Measurements from ENCODE around the gene LMAN1L. TPM values are rescaled to one million over a fixed set of nuclear protein-coding genes. Genes with fewer than 3 reads are reported as not detected.
A peak's percentile ranks its signal among the peaks of the same experiment; 100 is the strongest.

Gene LMAN1L
- total and polyA plus RNA-seq, 2 experiments from 2014 or later = not detected

GRCh38 chr15:74768771-74769342 is 43.8 kb upstream of the LMAN1L start:
- Histone ChIP-seq H3F3A (ENCODE audit: insufficient read depth) (no peaks in the 10 kb centered on the region), H4K20me1 (ENCODE audit: insufficient read depth) (no peaks in the 10 kb centered on the region), H3K79me2 (ENCODE audit: insufficient read depth) (no peaks in the 10 kb centered on the region), H3K9ac (no peak overlapping the region), H3K27me3 (replicated peaks; ENCODE audit: insufficient read depth) (no peaks in the 10 kb centered on the region), H3K4me2 (ENCODE audit: unreplicated experiment) (peak overlapping the region; percentile 46), H2AFZ (peak overlapping the region; percentile 65), H3K27ac (no peak overlapping the region), H3K36me3 (ENCODE audit: low read depth) (no peaks in the 10 kb centered on the region), H3K4me3 (peak overlapping the region; percentile 38; the same call in 1 of the 2 replicates), H3K9me3 (ENCODE audit: low read depth) (no peaks in the 10 kb centered on the region), H3K9me2 (ENCODE audit: insufficient read depth) (no peaks in the 10 kb centered on the region), H3K4me1 (ENCODE audit: insufficient read depth) (0 out of 2 replicates have a peak, but pooled peaks cover 5% of the 10 kb centered on the region)
- WGBS, 2 experiments (ENCODE audit: low coverage in 1 of 2, low lambda C conversion rate in 2 of 2, missing lambda C conversion rate in 2 of 2) = 0% methylated on average over 9 of the region's 9 CpGs
- in situ Hi-C loops (cut with MboI) = loop anchor here (5.0 to 10.0 kb wide), 3 partner anchors 64 to 394 kb away; no protein-coding TSS in a partner anchor
- TF ChIP-seq EZH2phosphoT487 (IDR thresholded peaks at IDR 0.05; ENCODE audit: insufficient read depth, low read depth) (no peak), EZH2 (IDR thresholded peaks at IDR 0.05; ENCODE audit: insufficient read depth, poor library complexity, severe bottlenecking) (no peak)
- peak; percentile 72 for DNase-seq

- no peaks in the 10 kb centered on the region for H3K79me2 ChIP-seq (ENCODE audit: insufficient read depth)
- WGBS, 2 experiments (ENCODE audit: low coverage in 1 of 2, low lambda C conversion rate in 2 of 2, missing lambda C conversion rate in 2 of 2) = 28 to 38% methylated on average over 7 of the region's 7 CpGs
- no peaks in the 10 kb centered on the region for H3K27me3 ChIP-seq (replicated peaks; ENCODE audit: insufficient read depth)
- no peaks in the 10 kb centered on the region for H4K20me1 ChIP-seq (ENCODE audit: insufficient read depth)
- no peak for TF ChIP-seq EZH2 (IDR thresholded peaks at IDR 0.05; ENCODE audit: insufficient read depth, poor library complexity, severe bottlenecking)
- no peak for TF ChIP-seq EZH2phosphoT487 (IDR thresholded peaks at IDR 0.05; ENCODE audit: insufficient read depth, low read depth)
- no peak overlapping the region for H3K4me2 ChIP-seq (ENCODE audit: unreplicated experiment)
- no peaks in the 10 kb centered on the region for H3K9me3 ChIP-seq (ENCODE audit: low read depth)
- H3K9me2 ChIP-seq (ENCODE audit: insufficient read depth) = no peaks in the 10 kb centered on the region
- H3F3A ChIP-seq (ENCODE audit: insufficient read depth) = no peaks in the 10 kb centered on the region
- no peak overlapping the region for H2AFZ ChIP-seq
- no peak overlapping the region for H3K4me3 ChIP-seq
- in situ Hi-C loops (cut with MboI) = loop anchor here (5.0 to 10.0 kb wide), 4 partner anchors 65 to 395 kb away; no protein-coding TSS in a partner anchor
- no peak for DNase-seq
- no peak overlapping the region for H3K9ac ChIP-seq
- 0 out of 2 replicates have a peak, but pooled peaks cover 5% of the 10 kb centered on the region for H3K4me1 ChIP-seq (ENCODE audit: insufficient read depth)
- H3K36me3 ChIP-seq (ENCODE audit: low read depth) = no peaks in the 10 kb centered on the region
- H3K27ac ChIP-seq = no peak overlapping the region
Measured at GRCh38 chr15:74769463-74770025, 43.1 kb upstream of the LMAN1L start.

- H3F3A ChIP-seq (ENCODE audit: insufficient read depth) = no peaks in the 10 kb centered on the region
- H3K36me3 ChIP-seq (ENCODE audit: low read depth) = no peaks in the 10 kb centered on the region
- no peak overlapping the region for H2AFZ ChIP-seq
- in situ Hi-C loops (cut with MboI) = loop anchor here (5.0 kb wide), 1 partner anchor 182 kb away; no protein-coding TSS in a partner anchor
- H3K4me2 ChIP-seq (ENCODE audit: unreplicated experiment) = no peak overlapping the region
- no peaks in the 10 kb centered on the region for H3K27me3 ChIP-seq (replicated peaks; ENCODE audit: insufficient read depth)
- no peak overlapping the region for H3K27ac ChIP-seq
- no peaks in the 10 kb centered on the region for H4K20me1 ChIP-seq (ENCODE audit: insufficient read depth)
- H3K9me2 ChIP-seq (ENCODE audit: insufficient read depth) = no peaks in the 10 kb centered on the region
- 0 out of 2 replicates have a peak, but pooled peaks cover 5% of the 10 kb centered on the region for H3K4me1 ChIP-seq (ENCODE audit: insufficient read depth)
- no peak overlapping the region for H3K9ac ChIP-seq
- no peak overlapping the region for H3K4me3 ChIP-seq
- DNase-seq = no peak
- no peak for TF ChIP-seq EZH2phosphoT487 (IDR thresholded peaks at IDR 0.05; ENCODE audit: insufficient read depth, low read depth)
- TF ChIP-seq EZH2 (IDR thresholded peaks at IDR 0.05; ENCODE audit: insufficient read depth, poor library complexity, severe bottlenecking) = no peak
- 52 to 60% methylated on average over 4 of the region's 4 CpGs for WGBS, 2 experiments (ENCODE audit: low coverage in 1 of 2, low lambda C conversion rate in 2 of 2, missing lambda C conversion rate in 2 of 2)
- no peaks in the 10 kb centered on the region for H3K9me3 ChIP-seq (ENCODE audit: low read depth)
- H3K79me2 ChIP-seq (ENCODE audit: insufficient read depth) = no peaks in the 10 kb centered on the region
Measured at GRCh38 chr15:74770211-74770903, 42.3 kb upstream of the LMAN1L start.

GRCh38 chr15:74773329-74773728 is 39.3 kb upstream of the LMAN1L start:
- in situ Hi-C loops (cut with MboI) = loop anchor here (5.0 kb wide), 1 partner anchor 179 kb away; no protein-coding TSS in a partner anchor
- 63 to 78% methylated on average over 5 of the region's 5 CpGs for WGBS, 2 experiments (ENCODE audit: low coverage in 1 of 2, low lambda C conversion rate in 2 of 2, missing lambda C conversion rate in 2 of 2)
- H3K9ac ChIP-seq = no peak overlapping the region

More at GRCh38 chr15:74773329-74773728, 39.3 kb upstream of the LMAN1L start:
- Histone ChIP-seq H3K79me2 (ENCODE audit: insufficient read depth) (no peaks in the 10 kb centered on the region), H4K20me1 (ENCODE audit: insufficient read depth) (no peaks in the 10 kb centered on the region), H3K27ac (no peak overlapping the region), H2AFZ (no peak overlapping the region), H3K9me2 (ENCODE audit: insufficient read depth) (no peaks in the 10 kb centered on the region), H3K27me3 (replicated peaks; ENCODE audit: insufficient read depth) (no peaks in the 10 kb centered on the region), H3K36me3 (ENCODE audit: low read depth) (no peaks in the 10 kb centered on the region), H3K4me2 (ENCODE audit: unreplicated experiment) (no peak overlapping the region), H3K4me3 (no peak overlapping the region), H3K4me1 (ENCODE audit: insufficient read depth) (0 out of 2 replicates have a peak, but pooled peaks cover 5% of the 10 kb centered on the region), H3F3A (ENCODE audit: insufficient read depth) (no peaks in the 10 kb centered on the region), H3K9me3 (ENCODE audit: low read depth) (no peaks in the 10 kb centered on the region)
- no peak for TF ChIP-seq EZH2 (IDR thresholded peaks at IDR 0.05; ENCODE audit: insufficient read depth, poor library complexity, severe bottlenecking)
- DNase-seq = no peak

Data from GM23248 (cell line).